GM19452 (cell line): ENCODE results near the gene EMILIN2.

ENCODE experiments used
- ATAC-seq: cut with Tn5 transposase; IDR thresholded peaks from one replicate; pipeline ENCODE4 v1.9.1; 2021; ENCODE audit not compliant: unreplicated experiment

The EMILIN2 gene

DNA sequence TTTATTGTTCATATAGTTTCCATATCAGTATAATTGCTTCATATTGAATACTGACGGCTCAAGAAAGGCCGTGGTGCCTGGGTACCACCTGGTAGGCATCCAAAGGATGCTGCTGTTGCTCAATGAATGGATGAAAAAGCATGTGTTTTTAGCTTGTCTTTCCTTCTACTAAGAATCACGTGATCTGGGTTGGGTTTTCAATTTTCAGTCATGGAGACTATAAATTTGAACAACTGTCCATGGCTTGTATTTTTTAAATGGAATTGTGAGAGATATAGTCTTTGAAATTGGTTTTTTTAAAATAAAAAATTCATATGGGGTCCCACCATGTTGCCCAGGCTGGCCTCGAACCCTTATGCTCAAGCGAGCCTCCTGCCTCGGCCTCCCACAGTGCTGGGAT, 25.3 kb downstream of the EMILIN2 start:
- ATAC-seq: no peak

GRCh38 chr18:2874765-2875164, 28.0 kb downstream of the EMILIN2 start:
- no peak for ATAC-seq

DNA sequence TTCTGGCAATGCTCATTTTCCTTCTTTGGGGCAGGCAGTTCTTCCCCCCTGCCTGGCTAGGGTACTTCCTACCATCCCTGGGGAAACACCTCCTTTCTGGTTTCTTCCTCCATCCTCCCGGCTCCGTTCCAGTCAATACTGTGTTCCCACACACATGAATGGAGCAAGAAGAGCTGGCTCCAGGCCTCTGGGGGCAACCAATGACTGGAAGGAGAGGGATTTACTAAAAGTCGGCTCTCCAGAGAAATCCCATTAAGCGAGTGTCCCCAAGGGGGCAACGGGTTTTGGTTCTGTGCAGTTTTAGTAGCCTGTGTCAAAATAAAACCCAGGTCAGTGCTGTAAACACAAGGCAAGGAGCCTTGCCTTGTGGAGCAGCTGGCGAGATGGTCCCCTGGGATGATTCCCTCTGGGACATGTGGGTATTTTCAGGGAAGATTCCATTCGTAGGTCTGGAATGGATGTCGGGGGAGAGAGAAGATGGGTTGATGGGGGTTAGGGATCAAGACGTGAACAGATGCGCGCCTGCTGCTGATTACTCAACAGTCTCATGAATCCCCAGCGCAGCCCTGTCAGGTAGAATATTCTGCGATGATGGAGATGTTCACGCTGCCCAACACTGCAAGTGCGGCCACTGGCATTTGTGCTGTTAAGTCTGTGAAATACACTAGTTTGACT, 32.0 kb downstream of the EMILIN2 start:
- ATAC-seq: no peak

DNA sequence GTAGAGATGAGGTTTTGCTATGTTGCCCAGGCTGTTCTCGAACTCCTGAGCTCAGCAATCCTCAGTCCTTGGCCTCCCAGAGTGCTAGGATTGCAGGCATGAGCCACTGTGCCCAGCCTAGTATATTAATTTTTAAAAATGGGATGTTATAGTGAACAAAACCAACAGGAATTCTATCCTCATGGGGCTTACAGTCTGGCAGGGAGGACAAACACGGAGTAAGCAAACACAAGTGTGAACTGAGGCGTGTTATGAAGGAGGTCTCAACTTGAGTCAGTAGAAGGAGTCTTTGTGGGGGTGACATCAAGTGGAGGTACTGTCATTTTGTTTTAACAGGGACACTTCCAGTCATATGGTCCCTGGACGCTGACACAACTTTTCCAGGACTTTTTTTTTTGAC, 33.1 kb downstream of the EMILIN2 start:
- no peak for ATAC-seq

DNA sequence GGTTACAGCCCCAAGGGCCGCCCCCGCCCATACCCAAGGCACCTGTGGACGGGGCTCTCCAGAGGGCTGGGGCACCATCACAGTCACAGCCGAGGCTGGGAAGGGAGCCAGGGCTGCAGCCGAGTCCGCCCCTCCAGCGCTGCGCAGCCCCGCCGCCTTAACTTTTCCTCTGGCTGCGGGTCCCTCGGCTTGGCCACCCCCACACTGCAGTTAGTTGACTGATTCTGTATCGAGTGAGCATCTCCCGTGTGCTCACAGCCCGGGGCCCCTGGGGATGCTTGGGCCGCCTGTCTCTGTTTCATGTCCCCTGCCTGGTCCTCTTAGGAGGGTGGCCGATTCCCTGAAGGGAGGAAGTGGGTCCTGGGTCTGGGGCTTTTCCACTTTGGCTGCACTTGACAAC, 33.7 kb downstream of the EMILIN2 start:
- no peak for ATAC-seq

DNA sequence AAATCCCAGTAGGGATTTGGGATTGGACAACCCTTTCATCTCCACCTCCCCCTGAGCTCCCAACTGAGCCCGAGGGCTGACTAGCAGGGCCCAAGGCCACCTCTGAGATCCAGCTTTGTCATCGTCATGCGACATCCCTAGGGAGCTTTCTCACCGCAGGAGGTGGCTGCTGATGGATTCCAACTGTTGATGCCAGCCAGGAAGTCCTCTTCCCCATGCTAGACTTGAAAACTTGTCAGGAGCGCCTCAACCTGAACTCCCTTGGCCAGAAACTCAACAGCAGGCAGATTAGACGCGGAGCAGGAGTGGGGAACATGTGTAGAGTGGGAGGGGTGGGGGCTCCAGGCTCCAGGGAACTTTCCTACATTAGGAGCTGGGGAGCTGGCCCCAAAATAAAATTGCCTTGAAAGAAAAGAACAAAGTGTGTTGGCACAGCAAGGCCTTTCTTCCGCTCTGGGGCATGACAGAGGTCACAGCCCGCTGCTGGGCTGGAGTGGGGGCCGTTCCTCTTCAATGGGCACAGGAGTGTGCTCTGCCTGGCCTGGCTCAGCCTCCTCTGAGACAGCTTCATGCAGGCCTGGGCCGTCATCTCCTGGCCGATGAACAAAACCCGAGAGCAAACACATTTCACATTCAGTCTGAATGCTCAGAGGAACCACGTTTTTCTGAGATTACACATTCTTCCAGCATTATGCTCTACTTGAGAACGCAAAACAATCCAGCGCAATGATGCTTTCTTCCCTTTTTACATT, 34.5 kb downstream of the EMILIN2 start:
- no peak for ATAC-seq

GRCh38 chr18:2881840-2882195, 35.0 kb downstream of the EMILIN2 start:
- no peak for ATAC-seq

DNA sequence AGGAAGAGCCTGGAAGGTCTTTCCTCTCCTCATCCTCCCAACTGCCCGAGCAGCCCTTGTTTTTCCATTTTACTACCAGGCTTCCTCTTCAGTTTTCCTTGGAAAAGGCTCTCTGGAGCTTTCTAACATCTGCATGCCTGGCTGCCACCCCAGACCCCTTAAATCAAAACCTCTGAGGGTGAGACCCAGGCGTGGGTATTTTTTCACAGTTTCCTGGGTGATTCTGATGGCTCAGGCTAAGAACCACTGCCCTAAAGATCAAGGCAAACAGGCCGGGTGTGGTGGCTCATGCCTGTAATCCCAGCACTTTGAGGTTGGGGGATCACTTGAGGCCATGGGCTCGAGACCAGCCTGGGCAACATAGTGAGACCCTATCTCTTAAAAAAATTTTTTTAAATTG, 35.4 kb downstream of the EMILIN2 start:
- no peak for ATAC-seq

DNA sequence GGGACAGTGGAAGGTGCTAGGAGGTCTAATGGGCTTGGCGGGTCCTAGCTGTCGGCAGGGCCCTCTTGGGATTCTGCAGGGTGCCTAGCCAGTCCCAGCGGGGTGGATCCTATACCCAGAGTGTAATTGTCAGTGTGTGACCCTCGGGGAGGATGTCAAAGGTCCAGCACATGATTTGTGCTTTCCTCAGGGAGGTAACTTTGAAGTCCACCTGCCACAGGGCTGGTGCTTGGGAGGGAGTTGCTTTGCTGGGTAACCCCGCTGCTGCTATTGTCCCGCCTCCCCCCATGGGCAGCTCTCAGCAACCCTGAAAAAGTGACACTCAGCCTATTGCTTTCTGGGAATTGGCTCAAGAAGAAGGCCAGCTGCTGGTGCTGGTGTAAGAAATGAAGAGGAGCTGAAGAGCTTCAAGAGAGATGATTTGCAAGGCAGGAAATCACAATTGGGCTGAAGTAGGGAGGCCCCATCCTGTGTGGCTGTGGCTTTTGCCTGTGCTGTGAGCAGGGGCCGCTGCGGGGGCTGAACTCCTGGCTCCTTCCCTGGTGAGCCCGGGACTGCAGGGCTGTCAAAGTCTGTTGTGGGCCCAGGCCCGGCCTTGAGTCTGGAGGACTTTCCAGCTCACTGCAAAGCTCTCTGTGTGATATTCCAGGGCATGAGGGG, 36.4 kb downstream of the EMILIN2 start:
- no peak for ATAC-seq

DNA sequence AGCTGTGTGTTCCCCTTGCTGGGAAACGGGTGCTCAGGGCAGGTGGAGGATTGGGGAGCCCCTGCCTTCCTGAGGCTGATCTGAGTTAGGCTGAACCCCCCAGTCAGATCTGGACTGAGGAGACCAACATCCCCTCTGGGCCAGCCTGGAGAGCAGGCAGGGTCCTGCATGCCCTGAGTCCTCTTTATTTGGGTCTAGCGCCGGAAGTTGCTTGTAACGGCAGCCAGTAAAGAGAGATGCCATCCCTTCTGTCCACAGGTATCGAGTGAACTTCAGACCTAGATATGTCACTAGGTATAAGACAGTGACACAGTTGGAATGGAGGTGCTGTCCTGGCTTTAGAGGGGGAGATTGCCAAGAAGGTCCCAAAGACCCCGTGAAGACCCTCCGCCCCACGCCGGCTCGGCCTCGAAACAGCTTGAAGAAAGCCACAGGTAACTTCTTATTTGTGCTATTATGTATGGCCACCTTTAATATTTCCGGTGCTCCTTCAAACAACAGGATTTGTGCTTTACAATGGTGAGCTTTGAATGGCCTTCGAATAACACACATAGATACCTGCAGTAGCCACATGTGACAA, 38.0 kb downstream of the EMILIN2 start:
- no peak for ATAC-seq

DNA sequence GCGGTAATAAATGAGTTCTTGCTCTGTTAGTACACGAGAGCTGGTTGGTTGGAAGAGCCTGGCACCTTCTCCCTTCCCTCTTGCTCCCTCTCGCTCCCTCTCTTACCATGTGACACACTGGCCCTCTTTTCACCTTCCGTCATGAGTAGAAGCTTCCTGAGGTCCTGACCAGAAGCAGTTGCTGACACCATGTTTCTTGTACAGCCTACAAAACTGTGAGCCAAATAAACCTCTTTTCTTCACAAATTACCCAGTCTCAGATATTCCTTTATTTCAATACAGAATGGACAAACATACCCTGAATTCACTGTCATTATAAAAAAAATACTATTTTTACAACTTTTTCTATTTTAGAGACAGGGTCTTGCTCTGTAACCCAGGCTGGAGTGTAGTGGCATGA, 40.7 kb downstream of the EMILIN2 start:
- no peak for ATAC-seq

- no peak for ATAC-seq
These were observed 43.0 kb downstream of the EMILIN2 start for GRCh38 chr18:2889761-2890192.

DNA sequence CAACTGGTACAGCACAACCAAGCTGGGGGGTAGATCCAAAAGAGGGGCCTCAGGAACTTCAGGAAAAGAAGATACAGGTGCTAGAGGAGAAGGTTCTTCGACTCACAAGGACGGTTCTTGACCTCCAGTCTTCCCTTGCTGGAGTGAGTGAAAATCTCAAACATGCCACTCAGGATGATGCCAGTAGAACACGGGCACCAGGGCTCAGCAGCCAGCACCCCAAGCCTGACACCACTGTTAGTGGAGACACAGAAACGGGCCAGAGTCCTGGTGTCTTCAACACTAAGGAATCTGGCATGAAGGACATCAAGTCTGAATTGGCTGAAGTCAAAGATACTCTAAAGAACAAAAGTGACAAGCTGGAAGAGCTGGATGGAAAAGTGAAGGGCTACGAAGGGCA, 43.8 kb downstream of the EMILIN2 start:
- ATAC-seq: no peak

DNA sequence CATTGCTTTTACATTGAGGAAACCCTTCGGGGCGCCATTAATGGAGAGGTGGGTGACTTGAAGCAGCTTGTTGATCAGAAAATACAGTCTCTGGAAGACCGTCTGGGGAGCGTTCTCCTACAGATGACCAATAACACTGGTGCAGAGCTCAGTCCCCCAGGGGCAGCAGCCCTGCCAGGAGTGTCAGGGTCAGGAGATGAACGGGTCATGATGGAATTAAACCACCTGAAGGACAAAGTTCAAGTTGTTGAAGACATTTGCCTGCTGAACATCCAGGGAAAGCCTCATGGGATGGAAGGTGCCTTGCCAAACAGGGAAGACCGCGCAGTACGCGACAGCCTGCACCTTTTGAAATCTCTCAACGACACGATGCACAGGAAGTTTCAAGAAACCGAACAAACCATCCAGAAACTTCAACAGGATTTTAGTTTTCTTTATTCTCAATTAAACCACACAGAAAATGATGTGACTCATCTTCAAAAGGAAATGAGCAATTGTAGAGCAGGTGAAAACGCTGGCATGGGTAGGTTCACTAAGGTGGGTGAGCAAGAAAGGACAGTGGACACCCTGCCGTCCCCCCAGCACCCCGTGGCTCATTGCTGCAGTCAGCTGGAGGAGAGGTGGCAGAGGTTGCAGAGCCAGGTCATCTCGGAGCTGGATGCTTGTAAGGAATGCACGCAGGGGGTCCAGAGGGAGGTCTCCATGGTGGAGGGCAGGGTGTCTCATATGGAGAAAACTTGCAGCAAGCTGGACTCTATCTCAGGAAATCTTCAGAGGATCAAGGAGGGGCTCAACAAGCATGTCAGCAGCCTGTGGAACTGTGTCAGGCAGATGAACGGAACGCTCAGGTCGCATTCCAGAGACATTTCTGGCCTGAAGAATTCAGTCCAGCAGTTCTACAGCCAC, 45.0 kb downstream of the EMILIN2 start:
- no peak for ATAC-seq

DNA sequence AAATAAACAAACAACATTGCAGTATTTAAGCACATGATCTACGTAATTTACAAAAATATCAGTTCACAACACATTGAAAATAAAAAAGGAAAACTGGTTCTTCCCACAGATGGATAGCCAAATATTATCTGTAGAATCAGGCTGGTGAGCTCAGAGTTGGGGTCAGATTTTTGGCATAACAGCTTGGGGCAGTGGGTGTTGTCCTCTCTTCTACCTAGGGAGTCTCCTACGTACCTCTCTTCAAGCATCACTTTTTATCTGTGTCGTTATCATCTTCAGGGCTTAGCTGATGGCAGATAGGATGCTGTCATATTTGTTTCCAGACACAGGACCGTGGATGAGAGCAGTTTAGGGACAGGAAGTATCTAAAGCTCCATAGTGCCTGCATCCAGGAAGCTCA, 46.2 kb downstream of the EMILIN2 start:
- ATAC-seq: no peak

DNA sequence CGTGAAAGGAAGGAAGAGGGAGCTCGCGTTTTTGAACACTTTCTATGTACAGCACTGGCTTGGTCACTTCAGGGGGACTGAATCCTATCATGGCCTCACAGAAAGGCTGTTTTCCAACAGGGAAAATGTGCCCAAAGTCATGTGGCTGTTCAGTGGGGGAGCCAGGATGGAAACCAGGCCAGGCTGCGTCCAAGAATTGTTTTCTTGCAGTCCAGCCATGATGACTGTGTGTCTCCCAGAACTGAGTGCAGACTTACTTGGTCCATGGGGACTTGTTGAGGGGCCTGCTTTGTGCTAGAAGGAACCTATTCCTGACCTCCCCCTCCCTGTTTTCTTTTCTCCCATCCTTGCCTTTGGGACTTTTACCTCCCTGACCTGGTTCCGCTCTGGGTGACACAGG, 46.9 kb downstream of the EMILIN2 start:
- ATAC-seq: no peak

DNA sequence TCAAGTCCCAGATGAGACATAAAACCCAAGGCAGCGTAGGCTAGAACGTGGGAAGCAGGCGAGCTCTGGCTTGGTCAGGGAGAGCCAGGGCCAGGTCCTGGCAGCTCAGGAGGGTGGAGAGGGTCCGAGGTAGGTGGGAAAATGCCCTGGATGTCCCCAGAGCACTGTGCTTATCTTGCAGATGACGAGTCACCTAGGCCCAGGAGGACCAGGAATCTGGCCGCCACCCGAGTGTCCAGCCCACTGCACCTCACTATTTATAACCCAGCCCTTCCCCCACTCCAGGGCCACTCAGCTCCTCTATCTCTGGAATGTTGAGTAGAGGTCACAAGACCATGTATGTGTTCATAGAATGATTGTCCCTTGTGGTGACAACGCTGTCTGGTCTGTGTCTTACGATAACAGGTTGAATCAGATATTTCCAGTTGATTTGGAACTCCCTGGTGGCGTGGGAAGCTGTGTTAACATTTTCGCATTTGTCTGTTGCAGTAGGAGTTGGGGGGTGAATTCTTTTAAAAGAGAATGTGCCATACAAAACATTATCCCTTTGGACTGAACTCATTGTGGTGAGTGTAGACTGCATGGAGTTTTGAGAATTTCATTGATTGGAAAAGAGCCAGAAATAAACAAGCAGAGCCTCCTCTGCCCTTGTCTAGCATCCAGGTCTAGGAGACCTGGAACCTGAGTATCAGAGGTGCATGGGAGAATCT, 47.5 kb downstream of the EMILIN2 start:
- ATAC-seq: no peak

DNA sequence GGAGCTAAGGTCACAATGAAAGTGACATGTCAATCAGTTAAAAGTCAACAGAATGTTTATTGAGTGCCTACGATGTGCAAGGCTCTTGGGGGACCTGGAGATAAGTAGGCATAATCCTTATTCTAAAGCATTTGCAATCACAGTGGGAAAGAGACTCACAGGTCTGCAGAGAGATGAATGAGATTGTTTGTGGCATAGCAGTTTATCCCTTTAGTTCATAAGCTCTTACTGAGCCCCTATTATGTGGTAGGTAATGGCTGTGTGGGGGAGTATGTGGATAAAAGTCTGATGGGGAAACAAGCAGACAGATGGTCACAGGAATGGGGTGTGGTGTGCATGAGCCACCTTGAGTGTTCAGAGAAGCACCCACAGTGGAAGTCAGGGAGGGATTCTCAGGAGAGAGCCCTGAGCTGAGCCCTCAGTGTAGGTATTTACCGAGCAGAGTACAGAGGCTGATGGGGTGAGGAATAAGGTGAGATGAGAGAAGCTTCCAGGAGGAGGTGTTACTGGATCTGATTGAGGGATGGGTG, 48.1 kb downstream of the EMILIN2 start:
- no peak for ATAC-seq

DNA sequence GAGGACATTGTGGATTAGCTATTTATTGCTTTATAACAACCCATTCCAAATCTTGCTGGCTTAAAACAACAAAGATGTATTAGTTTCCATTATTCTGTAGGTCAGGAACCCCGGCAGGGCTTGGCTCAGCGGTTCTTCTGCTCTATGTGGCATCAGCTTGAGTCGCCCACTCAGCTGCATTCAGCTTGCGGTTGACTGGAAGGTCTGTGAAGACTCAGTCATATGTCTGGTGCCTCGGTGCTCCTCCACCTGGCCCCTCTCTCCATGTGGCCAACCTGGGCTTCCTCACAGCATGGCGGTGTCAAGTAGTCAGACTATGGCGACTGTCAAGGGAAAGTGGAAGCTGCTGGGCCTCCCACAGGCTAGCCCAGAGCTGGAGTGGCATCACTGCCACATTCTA, 48.6 kb downstream of the EMILIN2 start:
- ATAC-seq: no peak

- ATAC-seq: no peak
These were observed 50.2 kb downstream of the EMILIN2 start for GRCh38 chr18:2896990-2897389.
